Measurements from ENCODE around the gene CARF. TPM values are rescaled to one million over a fixed set of nuclear protein-coding genes. Genes with fewer than 3 reads are reported as not detected.

CARF gene
- total and polyA plus RNA-seq, 4 donors, result 0.98 to 4.3 (median 2.9) TPM

- H3K27me3 ChIP-seq (ENCODE audit: control insufficient read depth in 4 of 4, insufficient read depth in 4 of 4, low read length in 3 of 4), result no peaks in the 10 kb centered on the region
- DNase-seq (ENCODE audit: low spot score), result no peak
- TF ChIP-seq, protein P1, sequence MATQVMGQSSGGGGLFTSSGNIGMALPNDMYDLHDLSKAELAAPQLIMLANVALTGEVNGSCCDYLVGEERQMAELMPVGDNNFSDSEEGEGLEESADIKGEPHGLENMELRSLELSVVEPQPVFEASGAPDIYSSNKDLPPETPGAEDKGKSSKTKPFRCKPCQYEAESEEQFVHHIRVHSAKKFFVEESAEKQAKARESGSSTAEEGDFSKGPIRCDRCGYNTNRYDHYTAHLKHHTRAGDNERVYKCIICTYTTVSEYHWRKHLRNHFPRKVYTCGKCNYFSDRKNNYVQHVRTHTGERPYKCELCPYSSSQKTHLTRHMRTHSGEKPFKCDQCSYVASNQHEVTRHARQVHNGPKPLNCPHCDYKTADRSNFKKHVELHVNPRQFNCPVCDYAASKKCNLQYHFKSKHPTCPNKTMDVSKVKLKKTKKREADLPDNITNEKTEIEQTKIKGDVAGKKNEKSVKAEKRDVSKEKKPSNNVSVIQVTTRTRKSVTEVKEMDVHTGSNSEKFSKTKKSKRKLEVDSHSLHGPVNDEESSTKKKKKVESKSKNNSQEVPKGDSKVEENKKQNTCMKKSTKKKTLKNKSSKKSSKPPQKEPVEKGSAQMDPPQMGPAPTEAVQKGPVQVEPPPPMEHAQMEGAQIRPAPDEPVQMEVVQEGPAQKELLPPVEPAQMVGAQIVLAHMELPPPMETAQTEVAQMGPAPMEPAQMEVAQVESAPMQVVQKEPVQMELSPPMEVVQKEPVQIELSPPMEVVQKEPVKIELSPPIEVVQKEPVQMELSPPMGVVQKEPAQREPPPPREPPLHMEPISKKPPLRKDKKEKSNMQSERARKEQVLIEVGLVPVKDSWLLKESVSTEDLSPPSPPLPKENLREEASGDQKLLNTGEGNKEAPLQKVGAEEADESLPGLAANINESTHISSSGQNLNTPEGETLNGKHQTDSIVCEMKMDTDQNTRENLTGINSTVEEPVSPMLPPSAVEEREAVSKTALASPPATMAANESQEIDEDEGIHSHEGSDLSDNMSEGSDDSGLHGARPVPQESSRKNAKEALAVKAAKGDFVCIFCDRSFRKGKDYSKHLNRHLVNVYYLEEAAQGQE (IDR thresholded peaks at IDR 0.05), result no peak
- TF ChIP-seq ZBTB33 (IDR thresholded peaks at IDR 0.05), result no peak
- TF ChIP-seq GABPA (IDR thresholded peaks at IDR 0.05 in 1 of 2, conservative IDR thresholded peaks at IDR 0.05 in 1 of 2), result no peak
- TF ChIP-seq, protein P2, sequence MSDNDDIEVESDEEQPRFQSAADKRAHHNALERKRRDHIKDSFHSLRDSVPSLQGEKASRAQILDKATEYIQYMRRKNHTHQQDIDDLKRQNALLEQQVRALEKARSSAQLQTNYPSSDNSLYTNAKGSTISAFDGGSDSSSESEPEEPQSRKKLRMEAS (IDR thresholded peaks at IDR 0.05), result no peak
- no peak overlapping the region for H3K4me3 ChIP-seq (ENCODE audit: low read depth in 1 of 3, low read length in 3 of 3)
- no peak overlapping the region for H3K9ac ChIP-seq (ENCODE audit: low read depth in 1 of 2, low read length in 2 of 2)
- H3K36me3 ChIP-seq (ENCODE audit: control insufficient read depth in 4 of 4, insufficient read depth in 3 of 4, low read depth in 1 of 4, low read length in 3 of 4), result peaks cover 0 to 1% (median 0%) of the 10 kb centered on the region in 4 donors
- peaks cover 0 to 5% (median 3%) of the 10 kb centered on the region in 4 donors for H3K4me1 ChIP-seq (ENCODE audit: control insufficient read depth in 4 of 4, insufficient read depth in 4 of 4, low read length in 3 of 4)
- no peaks in the 10 kb centered on the region for H3K9me3 ChIP-seq (ENCODE audit: control insufficient read depth in 4 of 4, low read length in 3 of 4)
- H3K27ac ChIP-seq (ENCODE audit: low read depth in 1 of 2, low read length in 2 of 2), result no peak overlapping the region
- WGBS, result 87% methylated on average over 5 of the region's 5 CpGs
Observed at GRCh38 chr2:203030991-203031390, 118.9 kb downstream of the CARF start.

DNA sequence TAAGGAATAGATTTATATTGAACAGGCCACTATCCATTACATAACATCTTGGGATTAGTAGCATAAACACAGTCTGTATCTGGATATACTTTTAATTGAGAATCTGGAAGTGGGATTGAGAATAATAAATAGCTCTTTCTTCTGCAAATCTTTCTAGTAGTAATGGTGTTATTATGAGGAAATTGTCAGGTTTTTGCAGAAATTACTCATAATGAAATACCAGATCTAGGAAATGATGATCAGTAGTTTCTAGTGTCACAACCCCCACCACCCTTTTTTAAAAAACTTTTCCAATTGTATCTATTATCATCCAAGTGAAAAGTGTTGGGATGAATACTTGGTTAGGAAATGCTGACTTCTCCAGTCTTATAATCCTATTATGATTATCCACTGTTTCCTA is 121.3 kb downstream of the CARF start:
- DNase-seq (ENCODE audit: low spot score), result no peak
- TF ChIP-seq ATF3 (IDR thresholded peaks at IDR 0.05) (no peak), RXRA (IDR thresholded peaks at IDR 0.05) (no peak), FOXA1 (IDR thresholded peaks at IDR 0.05) (no peak), GABPA (IDR thresholded peaks at IDR 0.05 in 1 of 2, conservative IDR thresholded peaks at IDR 0.05 in 1 of 2) (no peak), YY1 (IDR thresholded peaks at IDR 0.05) (no peak), HNF4G (IDR thresholded peaks at IDR 0.05) (no peak), CTCF (IDR thresholded peaks at IDR 0.05; ENCODE audit: low read depth, low read length, missing input control) (no peak), TAF1 (conservative IDR thresholded peaks at IDR 0.05) (no peak), HNF4A (conservative IDR thresholded peaks at IDR 0.05) (no peak), SP1 (IDR thresholded peaks at IDR 0.05) (no peak), EGR1 (IDR thresholded peaks at IDR 0.05; ENCODE audit: low read depth in 2 of 2) (no peak)
- TF ChIP-seq, protein P2 (IDR thresholded peaks at IDR 0.05), result no peak
- TF ChIP-seq, protein P1 (IDR thresholded peaks at IDR 0.05), result no peak
- H3K9ac ChIP-seq (ENCODE audit: low read depth in 1 of 2, low read length in 2 of 2), result no peak overlapping the region
- H3K4me3 ChIP-seq (ENCODE audit: low read depth in 1 of 3, low read length in 3 of 3), result no peak overlapping the region
- no peaks in the 10 kb centered on the region for H3K9me3 ChIP-seq (ENCODE audit: control insufficient read depth in 4 of 4, low read length in 3 of 4)
- H3K36me3 ChIP-seq (ENCODE audit: control insufficient read depth in 4 of 4, insufficient read depth in 3 of 4, low read depth in 1 of 4, low read length in 3 of 4), result peaks cover 0 to 1% (median 0%) of the 10 kb centered on the region in 4 donors
- no peaks in the 10 kb centered on the region for H3K27me3 ChIP-seq (ENCODE audit: control insufficient read depth in 4 of 4, insufficient read depth in 4 of 4, low read length in 3 of 4)
- H3K27ac ChIP-seq (ENCODE audit: low read depth in 1 of 2, low read length in 2 of 2), result no peak overlapping the region
- peaks cover 0 to 9% (median 4%) of the 10 kb centered on the region in 4 donors for H3K4me1 ChIP-seq (ENCODE audit: control insufficient read depth in 4 of 4, insufficient read depth in 4 of 4, low read length in 3 of 4)
